ENCODE measurements around the gene C10orf67. TPM values are rescaled to one million over a fixed set of nuclear protein-coding genes. Genes with fewer than 3 reads are reported as not detected.

The C10orf67 gene
- total and polyA plus RNA-seq, 2 experiments from 2014 or later: 0.16 TPM; not detected in 1

DNA sequence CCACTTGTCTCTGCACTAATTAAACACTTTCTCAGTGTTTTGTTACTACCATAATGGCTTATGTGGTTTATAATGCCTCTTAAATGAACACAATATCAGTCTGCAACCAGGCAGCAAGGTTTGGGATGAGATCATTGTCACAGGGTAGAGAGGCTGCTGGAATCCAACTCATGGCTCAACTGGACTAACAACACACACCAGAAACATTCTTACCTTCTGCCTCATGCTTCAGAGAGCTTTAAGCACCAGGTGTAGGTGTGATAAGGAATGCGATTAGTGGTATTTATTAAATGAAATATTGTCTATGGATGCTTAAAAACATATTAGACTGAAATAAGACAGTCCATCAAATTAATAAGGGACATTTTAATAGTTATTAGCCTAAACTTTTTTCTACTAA lies 127.1 kb downstream of the C10orf67 start (continued):
- TF ChIP-seq, protein P1, sequence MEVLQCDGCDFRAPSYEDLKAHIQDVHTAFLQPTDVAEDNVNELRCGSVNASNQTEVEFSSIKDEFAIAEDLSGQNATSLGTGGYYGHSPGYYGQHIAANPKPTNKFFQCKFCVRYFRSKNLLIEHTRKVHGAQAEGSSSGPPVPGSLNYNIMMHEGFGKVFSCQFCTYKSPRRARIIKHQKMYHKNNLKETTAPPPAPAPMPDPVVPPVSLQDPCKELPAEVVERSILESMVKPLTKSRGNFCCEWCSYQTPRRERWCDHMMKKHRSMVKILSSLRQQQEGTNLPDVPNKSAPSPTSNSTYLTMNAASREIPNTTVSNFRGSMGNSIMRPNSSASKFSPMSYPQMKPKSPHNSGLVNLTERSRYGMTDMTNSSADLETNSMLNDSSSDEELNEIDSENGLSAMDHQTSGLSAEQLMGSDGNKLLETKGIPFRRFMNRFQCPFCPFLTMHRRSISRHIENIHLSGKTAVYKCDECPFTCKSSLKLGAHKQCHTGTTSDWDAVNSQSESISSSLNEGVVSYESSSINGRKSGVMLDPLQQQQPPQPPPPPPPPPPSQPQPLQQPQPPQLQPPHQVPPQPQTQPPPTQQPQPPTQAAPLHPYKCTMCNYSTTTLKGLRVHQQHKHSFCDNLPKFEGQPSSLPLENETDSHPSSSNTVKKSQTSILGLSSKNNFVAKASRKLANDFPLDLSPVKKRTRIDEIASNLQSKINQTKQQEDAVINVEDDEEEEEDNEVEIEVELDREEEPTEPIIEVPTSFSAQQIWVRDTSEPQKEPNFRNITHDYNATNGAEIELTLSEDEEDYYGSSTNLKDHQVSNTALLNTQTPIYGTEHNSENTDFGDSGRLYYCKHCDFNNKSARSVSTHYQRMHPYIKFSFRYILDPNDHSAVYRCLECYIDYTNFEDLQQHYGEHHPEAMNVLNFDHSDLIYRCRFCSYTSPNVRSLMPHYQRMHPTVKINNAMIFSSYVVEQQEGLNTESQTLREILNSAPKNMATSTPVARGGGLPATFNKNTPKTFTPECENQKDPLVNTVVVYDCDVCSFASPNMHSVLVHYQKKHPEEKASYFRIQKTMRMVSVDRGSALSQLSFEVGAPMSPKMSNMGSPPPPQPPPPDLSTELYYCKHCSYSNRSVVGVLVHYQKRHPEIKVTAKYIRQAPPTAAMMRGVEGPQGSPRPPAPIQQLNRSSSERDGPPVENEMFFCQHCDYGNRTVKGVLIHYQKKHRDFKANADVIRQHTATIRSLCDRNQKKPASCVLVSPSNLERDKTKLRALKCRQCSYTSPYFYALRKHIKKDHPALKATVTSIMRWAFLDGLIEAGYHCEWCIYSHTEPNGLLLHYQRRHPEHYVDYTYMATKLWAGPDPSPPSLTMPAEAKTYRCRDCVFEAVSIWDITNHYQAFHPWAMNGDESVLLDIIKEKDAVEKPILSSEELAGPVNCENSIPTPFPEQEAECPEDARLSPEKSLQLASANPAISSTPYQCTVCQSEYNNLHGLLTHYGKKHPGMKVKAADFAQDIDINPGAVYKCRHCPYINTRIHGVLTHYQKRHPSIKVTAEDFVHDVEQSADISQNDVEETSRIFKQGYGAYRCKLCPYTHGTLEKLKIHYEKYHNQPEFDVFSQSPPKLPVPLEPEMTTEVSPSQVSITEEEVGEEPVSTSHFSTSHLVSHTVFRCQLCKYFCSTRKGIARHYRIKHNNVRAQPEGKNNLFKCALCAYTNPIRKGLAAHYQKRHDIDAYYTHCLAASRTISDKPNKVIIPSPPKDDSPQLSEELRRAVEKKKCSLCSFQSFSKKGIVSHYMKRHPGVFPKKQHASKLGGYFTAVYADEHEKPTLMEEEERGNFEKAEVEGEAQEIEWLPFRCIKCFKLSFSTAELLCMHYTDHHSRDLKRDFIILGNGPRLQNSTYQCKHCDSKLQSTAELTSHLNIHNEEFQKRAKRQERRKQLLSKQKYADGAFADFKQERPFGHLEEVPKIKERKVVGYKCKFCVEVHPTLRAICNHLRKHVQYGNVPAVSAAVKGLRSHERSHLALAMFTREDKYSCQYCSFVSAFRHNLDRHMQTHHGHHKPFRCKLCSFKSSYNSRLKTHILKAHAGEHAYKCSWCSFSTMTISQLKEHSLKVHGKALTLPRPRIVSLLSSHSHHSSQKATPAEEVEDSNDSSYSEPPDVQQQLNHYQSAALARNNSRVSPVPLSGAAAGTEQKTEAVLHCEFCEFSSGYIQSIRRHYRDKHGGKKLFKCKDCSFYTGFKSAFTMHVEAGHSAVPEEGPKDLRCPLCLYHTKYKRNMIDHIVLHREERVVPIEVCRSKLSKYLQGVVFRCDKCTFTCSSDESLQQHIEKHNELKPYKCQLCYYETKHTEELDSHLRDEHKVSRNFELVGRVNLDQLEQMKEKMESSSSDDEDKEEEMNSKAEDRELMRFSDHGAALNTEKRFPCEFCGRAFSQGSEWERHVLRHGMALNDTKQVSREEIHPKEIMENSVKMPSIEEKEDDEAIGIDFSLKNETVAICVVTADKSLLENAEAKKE (CRISPR knock-in tag; IDR thresholded peaks at IDR 0.05): no peak
- no peak for TF ChIP-seq EZH2 (IDR thresholded peaks at IDR 0.05; ENCODE audit: low read depth, unreplicated experiment)

DNA sequence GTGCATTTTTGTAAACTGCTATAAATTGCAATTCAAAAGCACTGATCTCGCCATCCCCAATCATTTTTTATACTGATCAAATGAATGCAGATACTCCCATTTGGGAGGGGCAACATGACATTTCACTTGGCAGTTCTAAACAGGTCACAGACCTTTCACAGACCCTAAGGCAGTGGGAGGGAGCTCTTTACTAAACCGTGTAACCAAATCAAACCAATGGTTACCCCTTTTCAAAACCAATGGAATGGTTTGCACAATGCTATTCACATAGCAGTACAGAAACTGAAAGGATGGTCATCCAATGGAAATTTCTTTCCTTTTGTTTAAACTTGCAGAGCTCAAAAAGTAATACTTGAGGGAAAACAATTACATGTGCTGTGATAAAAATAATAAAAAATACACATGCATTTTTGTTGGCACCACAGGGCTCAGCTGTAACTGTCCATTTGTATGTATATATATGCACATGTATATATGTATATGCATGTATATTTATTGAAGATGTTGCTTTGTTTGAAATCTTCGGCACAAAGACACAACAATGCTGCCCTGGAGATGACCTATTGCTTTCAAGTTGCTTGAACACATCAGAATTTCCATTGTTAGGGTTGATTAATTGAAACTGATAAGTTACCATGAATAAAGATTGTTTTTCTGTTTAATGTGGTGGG lies 138.5 kb downstream of the C10orf67 start:
- ATAC-seq: no peak
- no peaks in the 10 kb centered on the region for H3K79me2 ChIP-seq (replicated peaks; ENCODE audit: insufficient read depth)
- H3K4me2 ChIP-seq: no peak overlapping the region
- H3K4me1 Mint-ChIP-seq: peaks cover 16% of the 10 kb centered on the region
- H3K4me1 ChIP-seq (ENCODE audit: insufficient read depth): peaks cover 45% of the 10 kb centered on the region
- H3K9me2 ChIP-seq (ENCODE audit: insufficient read depth): 0 out of 2 replicates have a peak, but pooled peaks cover 2% of the 10 kb centered on the region
- H4K20me1 ChIP-seq (replicated peaks; ENCODE audit: insufficient read depth): peaks cover 18% of the 10 kb centered on the region
- no peak for TF ChIP-seq ZNF114 (CRISPR knock-in tag; IDR thresholded peaks at IDR 0.05)
- no peak for TF ChIP-seq ETS1 (IDR thresholded peaks at IDR 0.05)
- no peak overlapping the region for H2AFZ ChIP-seq
- H3K27ac ChIP-seq (ENCODE audit: low read depth): no peak overlapping the region
- peaks cover 67% of the 10 kb centered on the region for H3K27me3 ChIP-seq (ENCODE audit: insufficient read depth)
- peaks cover 40% of the 10 kb centered on the region for H3K27me3 Mint-ChIP-seq (ENCODE audit: insufficient read depth, low read depth, poor library complexity)
- H3K9me3 Mint-ChIP-seq: no peaks in the 10 kb centered on the region
- DNase-seq (ENCODE audit: low spot score): no peak
- no peak overlapping the region for H3K27ac Mint-ChIP-seq
- no peaks in the 10 kb centered on the region for H3K36me3 Mint-ChIP-seq (ENCODE audit: low read depth)
- no peak overlapping the region for H3K4me3 ChIP-seq
- H3K4me3 Mint-ChIP-seq: no peak overlapping the region
- 0 out of 2 replicates have a peak, but pooled peaks cover 12% of the 10 kb centered on the region for H3F3A ChIP-seq (replicated peaks; ENCODE audit: low read depth)
- H3K36me3 ChIP-seq (ENCODE audit: insufficient read depth): no peaks in the 10 kb centered on the region
